HepG2 (cell line): ENCODE measurements around the gene CAMK1G. TPM values are rescaled to one million over a fixed set of nuclear protein-coding genes. Genes with fewer than 3 reads are reported as not detected.
A peak's percentile ranks its signal among the peaks of the same experiment; 100 is the strongest.

Source experiments
- ATAC-seq: fragments of 200-7000 bp; cut with Tn5 transposase; 3 replicates; pipeline ENCODE4 v1.9.1; 2020; ENCODE audit warnings: mild to moderate bottlenecking, moderate library complexity
- BruUV-seq: library from RNA; stranded (reverse); fragments of 400-500 nt; replicated peaks from 2 replicates; lab custom pipeline; 2021; lab: Mats Ljungman, UMichigan
- CTCF ChIA-PET: fragments of 300-600 bp; formaldehyde crosslinking; extraction: SDS; loops from one replicate; lab custom pipeline; 2021; ENCODE audit warnings: low total read pairs, inconsistent platforms, low intra/inter-chr PET ratio; lab: Yijun Ruan, JAX
- POLR2A ChIA-PET: fragments of 350-600 bp; sonication (Branson Sonifier 250); formaldehyde crosslinking; loops from one replicate; lab custom pipeline; 2020; ENCODE audit warnings: antibody characterized with exemption, inconsistent platforms; lab: Yijun Ruan, JAX
- DNase-seq: peaks from one replicate; pipeline ENCODE4 v3.0.0-alpha.2; 2015; ENCODE audit warnings: low spot score
- FAIRE-seq: peaks from 3 replicates; lab custom pipeline; 2011; peaks lifted over from hg19 to GRCh38; lab: Jason Lieb, UNC
- H2AFZ ChIP-seq: one replicate; pipeline ENCODE4 v1.6.1; 2011; ENCODE audit warnings: low read length, inconsistent platforms
- H3K27ac ChIP-seq: fragments of 300-600 bp; 3 replicates; pipeline ENCODE4 v1.8.0; 2011; ENCODE audit warnings: mixed run types, mild to moderate bottlenecking, mixed read lengths, low read length, inconsistent platforms; ENCODE audit not compliant: insufficient read depth; ENCODE audit errors: extremely low read length
- H3K27me3 ChIP-seq, 2 experiments: fragments of 200-600 bp in 1 of 2; 2 replicates in 1 of 2; 3 replicates in 1 of 2; pipeline versions ENCODE4 v1.6.0 to v1.8.0; 2011; ENCODE audit warnings: low read length in 2 of 2, mild to moderate bottlenecking in 2 of 2, moderate library complexity in 2 of 2, inconsistent platforms in 1 of 2; ENCODE audit not compliant: insufficient read depth in 2 of 2, control insufficient read depth in 1 of 2
- H3K36me3 ChIP-seq, 2 experiments: fragments of 200-600 bp in 1 of 2; replicated peaks in 1 of 2; 2 replicates in 1 of 2; 3 replicates in 1 of 2; pipeline versions ENCODE4 v1.5.1 to v1.8.0; 2011; ENCODE audit warnings: low read length in 2 of 2, inconsistent platforms in 1 of 2; ENCODE audit not compliant: insufficient read depth in 2 of 2, control insufficient read depth in 1 of 2
- H3K4me1 ChIP-seq: 2 replicates; pipeline ENCODE4 v1.5.1; 2012; ENCODE audit warnings: low read length, inconsistent platforms; ENCODE audit not compliant: insufficient read depth
- H3K4me2 ChIP-seq: 2 replicates; pipeline ENCODE4 v1.6.0; 2011; ENCODE audit warnings: low read depth, low read length, inconsistent platforms
- H3K4me3 ChIP-seq, 3 experiments: fragments of 200-600 bp in 1 of 3; sonication (generic), shearing (Covaris generic) in 1 of 3; replicated peaks in 1 of 3; 2 replicates each; pipeline ENCODE4 v1.5.1; 2011 to 2016; ENCODE audit warnings: low read length in 3 of 3, inconsistent platforms in 2 of 3, low read depth in 2 of 3, mild to moderate bottlenecking in 2 of 3, control low read depth in 1 of 3, mixed read lengths in 1 of 3; ENCODE audit not compliant: insufficient read depth in 1 of 3
- H3K79me2 ChIP-seq: one replicate; pipeline ENCODE4 v1.6.1; 2011; ENCODE audit warnings: low read length, inconsistent platforms; ENCODE audit not compliant: insufficient read depth
- H3K9ac ChIP-seq: 2 replicates; pipeline ENCODE4 v1.6.0; 2011; ENCODE audit warnings: mild to moderate bottlenecking, low read depth, low read length, inconsistent platforms; ENCODE audit not compliant: insufficient read depth
- H3K9me3 ChIP-seq: 2 replicates; pipeline ENCODE4 v1.5.1; 2012; ENCODE audit warnings: mild to moderate bottlenecking, low read length
- H4K20me1 ChIP-seq: 2 replicates; pipeline ENCODE4 v1.6.0; 2011; ENCODE audit warnings: inconsistent platforms, mild to moderate bottlenecking, low read length, moderate library complexity; ENCODE audit not compliant: insufficient read depth
- BRD4 ChIP-seq: sonication (generic); formaldehyde crosslinking; IDR thresholded peaks from 2 replicates; pipeline ENCODE4 v1.4.0; 2020; ENCODE audit warnings: missing genetic modification reagents
- CHD4 ChIP-seq: fragments of 200-600 bp; sonication (generic); IDR thresholded peaks from 2 replicates; pipeline ENCODE4 v1.7.0; 2017; ENCODE audit warnings: mild to moderate bottlenecking, low read length, borderline replicate concordance
- FOXK1 ChIP-seq: sonication (generic); formaldehyde crosslinking; IDR thresholded peaks from 2 replicates; pipeline ENCODE4 v1.4.0; 2020; ENCODE audit warnings: low read depth, missing genetic modification reagents, borderline replicate concordance
- MYC ChIP-seq: sonication (generic); formaldehyde crosslinking; IDR thresholded peaks from 2 replicates; pipeline ENCODE4 v1.9.0; 2021; ENCODE audit warnings: missing genetic modification reagents, borderline replicate concordance
- SMC3 ChIP-seq: IDR thresholded peaks from 2 replicates; pipeline ENCODE4 v1.6.1; 2011; ENCODE audit warnings: low read length, improper control_type of control experiment
- STAG1 ChIP-seq: sonication (generic); formaldehyde crosslinking; IDR thresholded peaks from 2 replicates; pipeline ENCODE4 v1.4.0; 2020; ENCODE audit warnings: missing genetic modification reagents
- U2AF2 ChIP-seq: fragments of 200-400 bp; formaldehyde crosslinking; IDR thresholded peaks from 2 replicates; pipeline ENCODE4 v1.6.1; 2017; ENCODE audit warnings: low read depth, mild to moderate bottlenecking, low read length
- ZMYM4 ChIP-seq: sonication (generic); formaldehyde crosslinking; IDR thresholded peaks from 2 replicates; pipeline ENCODE4 v1.8.1; 2023; ENCODE audit warnings: mild to moderate bottlenecking, missing genetic modification reagents
- ZNF207 ChIP-seq: fragments of 450-650 bp; IDR thresholded peaks from 2 replicates; pipeline ENCODE4 v1.6.1; 2016; ENCODE audit warnings: antibody characterized with exemption, borderline replicate concordance
- WGBS: methylation state at CpG from one replicate; pipeline ENCODE4 v1.1.6; 2017; ENCODE audit warnings: low lambda C conversion rate; 5-methylcytosine and 5-hydroxymethylcytosine counted together
- in situ Hi-C: cut with HindIII; loops from 2 replicates; pipeline ENCODE4 v1.10.0; 2017; ENCODE audit warnings: low pct_unique_long_range_greater_than_20kb; ENCODE audit not compliant: extremely low pct_ligation_motif_present
- intact Hi-C: fragments of 100-400 bp; cut with micrococcal nuclease; formaldehyde crosslinking; loops from one replicate; pipeline ENCODE4 v1.10.0; 2022; ENCODE audit not compliant: unreplicated experiment
- polyA plus RNA-seq, 8 experiments: library from polyadenylated mRNA; depleted of rRNA in 3 of 8; stranded (reverse) in 7 of 8; unstranded in 1 of 8; fragments of >200 nt; fragmentation: Illumina TruSeq in 4 of 8; extraction: Trizol in 4 of 8; gene quantifications; 2 replicates each; pipeline versions ENCODE4 v1.2.1 to v1.2.3, GENCODE V29; 2011 to 2016; ENCODE audit warnings: low read depth in 4 of 8, missing spikeins in 1 of 8, mixed read lengths in 1 of 8; ENCODE audit not compliant: insufficient read depth in 1 of 8
- total RNA-seq, 5 experiments: library from RNA; depleted of rRNA; stranded (reverse); fragments of >200 nt; fragmentation: Illumina TruSeq; extraction: Trizol; gene quantifications; 2 replicates each; pipeline ENCODE4 v1.2.3, GENCODE V29; 2016; ENCODE audit warnings: low read depth in 1 of 5
- TF ChIP-seq, protein P1 (sequence below): sonication (generic); formaldehyde crosslinking; IDR thresholded peaks from 2 replicates; pipeline ENCODE4 v1.5.0; 2020; ENCODE audit warnings: missing genetic modification reagents, mild to moderate bottlenecking, borderline replicate concordance
- TF ChIP-seq, protein P2 (sequence below): sonication (generic); formaldehyde crosslinking; IDR thresholded peaks from 2 replicates; pipeline ENCODE4 v1.4.0; 2020; ENCODE audit warnings: missing genetic modification reagents
- TF ChIP-seq, protein P3 (sequence below): sonication (generic); formaldehyde crosslinking; IDR thresholded peaks from 2 replicates; pipeline ENCODE4 v1.5.0; 2020; ENCODE audit warnings: mild to moderate bottlenecking, missing genetic modification reagents, moderate library complexity

CAMK1G gene
- total and polyA plus RNA-seq, 2 of the 13 experiments (the other 11 are each of a cell fraction or from before 2014, with no cell fraction given) = not detected

DNA sequence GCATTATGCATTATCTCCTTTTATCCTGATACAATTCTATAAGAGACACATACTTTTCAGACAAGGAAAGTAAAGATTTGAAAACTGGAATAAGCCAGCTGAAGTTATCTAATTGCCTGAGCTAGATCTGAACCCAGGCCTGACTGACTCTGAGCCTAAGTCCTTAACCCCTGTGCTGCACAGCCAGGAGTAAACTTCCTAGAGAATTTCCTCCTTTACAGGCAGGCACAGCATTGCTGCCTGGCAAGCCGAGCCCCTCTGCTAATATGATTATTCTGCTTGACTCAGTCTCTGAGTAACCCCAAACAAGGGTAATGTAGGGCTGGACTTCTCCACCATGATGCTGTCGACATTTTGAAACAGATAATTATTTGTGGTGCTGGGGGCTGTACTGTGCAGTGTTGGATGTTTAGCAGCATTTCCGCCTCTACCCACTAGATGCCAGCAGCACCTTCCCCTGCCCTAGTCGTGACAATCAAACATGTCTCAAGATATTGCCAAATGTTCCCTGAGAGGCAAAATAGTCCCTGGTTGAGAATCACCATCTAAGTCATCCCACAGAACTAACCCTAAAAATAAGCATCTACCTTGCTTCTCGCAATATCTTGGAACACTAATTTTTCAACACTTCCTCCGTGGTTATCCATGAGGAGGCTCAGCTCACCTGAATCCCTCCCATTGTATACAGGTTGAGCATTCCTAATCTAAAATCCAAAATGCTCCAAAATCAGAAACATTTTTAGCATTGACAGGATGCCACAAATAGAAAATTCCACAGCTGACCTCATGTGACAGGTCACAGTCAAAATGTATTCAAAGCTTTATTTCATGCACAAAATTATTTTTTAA lies 18.5 kb downstream of the CAMK1G start:
- ChIA-PET POLR2A (no interaction called here), CTCF (interaction anchor here (2.0 kb wide), 1 partner anchor 91 kb away, joined by 7 read pairs; no protein-coding TSS in a partner anchor)
- DNase-seq (peak; percentile 3), FAIRE-seq (peak; percentile 18), ATAC-seq (peak; percentile 84)
- Histone ChIP-seq H3K27ac (no peak overlapping the region), H2AFZ (no peak overlapping the region), H3K9me3 (no peaks in the 10 kb centered on the region), H3K4me3 (no peak overlapping the region), H3K4me1 (no peaks in the 10 kb centered on the region), H3K79me2 (no peaks in the 10 kb centered on the region), H3K4me2 (no peak overlapping the region), H3K27me3 (no peaks in the 10 kb centered on the region), H4K20me1 (no peaks in the 10 kb centered on the region), H3K9ac (no peak overlapping the region), H3K36me3 (no peaks in the 10 kb centered on the region)
- intact Hi-C loops = no loop called here
- no TSS peak for BruUV-seq
- 4% methylated on average over 6 of the region's 6 CpGs for WGBS
- in situ Hi-C loops = no loop called here
- TF ChIP-seq CHD4 = no peak
- TF ChIP-seq, protein P1, sequence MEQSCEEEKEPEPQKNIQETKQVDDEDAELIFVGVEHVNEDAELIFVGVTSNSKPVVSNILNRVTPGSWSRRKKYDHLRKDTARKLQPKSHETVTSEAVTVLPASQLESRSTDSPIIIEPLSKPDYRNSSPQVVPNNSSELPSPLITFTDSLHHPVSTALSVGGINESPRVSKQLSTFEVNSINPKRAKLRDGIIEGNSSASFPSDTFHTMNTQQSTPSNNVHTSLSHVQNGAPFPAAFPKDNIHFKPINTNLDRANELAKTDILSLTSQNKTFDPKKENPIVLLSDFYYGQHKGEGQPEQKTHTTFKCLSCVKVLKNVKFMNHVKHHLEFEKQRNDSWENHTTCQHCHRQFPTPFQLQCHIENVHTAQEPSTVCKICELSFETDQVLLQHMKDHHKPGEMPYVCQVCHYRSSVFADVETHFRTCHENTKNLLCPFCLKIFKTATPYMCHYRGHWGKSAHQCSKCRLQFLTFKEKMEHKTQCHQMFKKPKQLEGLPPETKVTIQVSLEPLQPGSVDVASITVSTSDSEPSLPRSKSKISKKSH (CRISPR knock-in tag) = no peak
- no peak for TF ChIP-seq MYC (CRISPR knock-in tag)
- TF ChIP-seq, protein P2, sequence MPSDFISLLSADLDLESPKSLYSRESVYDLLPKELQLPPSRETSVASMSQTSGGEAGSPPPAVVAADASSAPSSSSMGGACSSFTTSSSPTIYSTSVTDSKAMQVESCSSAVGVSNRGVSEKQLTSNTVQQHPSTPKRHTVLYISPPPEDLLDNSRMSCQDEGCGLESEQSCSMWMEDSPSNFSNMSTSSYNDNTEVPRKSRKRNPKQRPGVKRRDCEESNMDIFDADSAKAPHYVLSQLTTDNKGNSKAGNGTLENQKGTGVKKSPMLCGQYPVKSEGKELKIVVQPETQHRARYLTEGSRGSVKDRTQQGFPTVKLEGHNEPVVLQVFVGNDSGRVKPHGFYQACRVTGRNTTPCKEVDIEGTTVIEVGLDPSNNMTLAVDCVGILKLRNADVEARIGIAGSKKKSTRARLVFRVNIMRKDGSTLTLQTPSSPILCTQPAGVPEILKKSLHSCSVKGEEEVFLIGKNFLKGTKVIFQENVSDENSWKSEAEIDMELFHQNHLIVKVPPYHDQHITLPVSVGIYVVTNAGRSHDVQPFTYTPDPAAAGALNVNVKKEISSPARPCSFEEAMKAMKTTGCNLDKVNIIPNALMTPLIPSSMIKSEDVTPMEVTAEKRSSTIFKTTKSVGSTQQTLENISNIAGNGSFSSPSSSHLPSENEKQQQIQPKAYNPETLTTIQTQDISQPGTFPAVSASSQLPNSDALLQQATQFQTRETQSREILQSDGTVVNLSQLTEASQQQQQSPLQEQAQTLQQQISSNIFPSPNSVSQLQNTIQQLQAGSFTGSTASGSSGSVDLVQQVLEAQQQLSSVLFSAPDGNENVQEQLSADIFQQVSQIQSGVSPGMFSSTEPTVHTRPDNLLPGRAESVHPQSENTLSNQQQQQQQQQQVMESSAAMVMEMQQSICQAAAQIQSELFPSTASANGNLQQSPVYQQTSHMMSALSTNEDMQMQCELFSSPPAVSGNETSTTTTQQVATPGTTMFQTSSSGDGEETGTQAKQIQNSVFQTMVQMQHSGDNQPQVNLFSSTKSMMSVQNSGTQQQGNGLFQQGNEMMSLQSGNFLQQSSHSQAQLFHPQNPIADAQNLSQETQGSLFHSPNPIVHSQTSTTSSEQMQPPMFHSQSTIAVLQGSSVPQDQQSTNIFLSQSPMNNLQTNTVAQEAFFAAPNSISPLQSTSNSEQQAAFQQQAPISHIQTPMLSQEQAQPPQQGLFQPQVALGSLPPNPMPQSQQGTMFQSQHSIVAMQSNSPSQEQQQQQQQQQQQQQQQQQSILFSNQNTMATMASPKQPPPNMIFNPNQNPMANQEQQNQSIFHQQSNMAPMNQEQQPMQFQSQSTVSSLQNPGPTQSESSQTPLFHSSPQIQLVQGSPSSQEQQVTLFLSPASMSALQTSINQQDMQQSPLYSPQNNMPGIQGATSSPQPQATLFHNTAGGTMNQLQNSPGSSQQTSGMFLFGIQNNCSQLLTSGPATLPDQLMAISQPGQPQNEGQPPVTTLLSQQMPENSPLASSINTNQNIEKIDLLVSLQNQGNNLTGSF (CRISPR knock-in tag) = no peak
- TF ChIP-seq, protein P3, sequence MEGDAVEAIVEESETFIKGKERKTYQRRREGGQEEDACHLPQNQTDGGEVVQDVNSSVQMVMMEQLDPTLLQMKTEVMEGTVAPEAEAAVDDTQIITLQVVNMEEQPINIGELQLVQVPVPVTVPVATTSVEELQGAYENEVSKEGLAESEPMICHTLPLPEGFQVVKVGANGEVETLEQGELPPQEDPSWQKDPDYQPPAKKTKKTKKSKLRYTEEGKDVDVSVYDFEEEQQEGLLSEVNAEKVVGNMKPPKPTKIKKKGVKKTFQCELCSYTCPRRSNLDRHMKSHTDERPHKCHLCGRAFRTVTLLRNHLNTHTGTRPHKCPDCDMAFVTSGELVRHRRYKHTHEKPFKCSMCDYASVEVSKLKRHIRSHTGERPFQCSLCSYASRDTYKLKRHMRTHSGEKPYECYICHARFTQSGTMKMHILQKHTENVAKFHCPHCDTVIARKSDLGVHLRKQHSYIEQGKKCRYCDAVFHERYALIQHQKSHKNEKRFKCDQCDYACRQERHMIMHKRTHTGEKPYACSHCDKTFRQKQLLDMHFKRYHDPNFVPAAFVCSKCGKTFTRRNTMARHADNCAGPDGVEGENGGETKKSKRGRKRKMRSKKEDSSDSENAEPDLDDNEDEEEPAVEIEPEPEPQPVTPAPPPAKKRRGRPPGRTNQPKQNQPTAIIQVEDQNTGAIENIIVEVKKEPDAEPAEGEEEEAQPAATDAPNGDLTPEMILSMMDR (CRISPR knock-in tag) = peak; percentile 59
- TF ChIP-seq FOXK1 (CRISPR knock-in tag) = no peak
- TF ChIP-seq SMC3 = peak; percentile 30; the same call in 1 of the 2 replicates
- no peak for TF ChIP-seq U2AF2
- TF ChIP-seq STAG1 (CRISPR knock-in tag) = peak; percentile 58
- no peak for TF ChIP-seq ZMYM4 (CRISPR knock-in tag)
- TF ChIP-seq ZNF207 = no peak
- no peak for TF ChIP-seq BRD4 (CRISPR knock-in tag)
